ENCODE measurements around the gene AK8.

AK8 gene

GRCh38 chr9:132864691-132865090, 13.4 kb downstream of the AK8 start:
- in situ Hi-C loops (cut with HindIII; ENCODE audit: low pct_unique_long_range_greater_than_20kb, low sequenced_read_pairs), result no loop called here
- no peak for TF ChIP-seq JUND (IDR thresholded peaks at IDR 0.05; ENCODE audit: low read depth)
- DNase-seq (ENCODE audit: low read depth in 1 of 2, low spot score in 1 of 2), result peak; percentile 45 to 86

GRCh38 chr9:132864277-132864676, 13.8 kb downstream of the AK8 start:
- in situ Hi-C loops (cut with HindIII; ENCODE audit: low pct_unique_long_range_greater_than_20kb, low sequenced_read_pairs), result no loop called here
- no peak for TF ChIP-seq JUND (IDR thresholded peaks at IDR 0.05; ENCODE audit: low read depth)
- DNase-seq (ENCODE audit: low read depth in 1 of 2, low spot score in 1 of 2), result no peak

- no peak for TF ChIP-seq JUND (IDR thresholded peaks at IDR 0.05; ENCODE audit: low read depth)
- DNase-seq (ENCODE audit: low read depth in 1 of 2, low spot score in 1 of 2), result no peak
- in situ Hi-C loops (cut with HindIII; ENCODE audit: low pct_unique_long_range_greater_than_20kb, low sequenced_read_pairs), result no loop called here
Observed at GRCh38 chr9:132863096-132863495, 15.0 kb downstream of the AK8 start.

- in situ Hi-C loops (cut with HindIII; ENCODE audit: low pct_unique_long_range_greater_than_20kb, low sequenced_read_pairs), result no loop called here
- TF ChIP-seq JUND (IDR thresholded peaks at IDR 0.05; ENCODE audit: low read depth), result no peak
- DNase-seq (ENCODE audit: low read depth in 1 of 2, low spot score in 1 of 2), result no peak
Observed at GRCh38 chr9:132862533-132862932, 15.6 kb downstream of the AK8 start.

GRCh38 chr9:132861666-132862065, 16.4 kb downstream of the AK8 start:
- no peak for TF ChIP-seq JUND (IDR thresholded peaks at IDR 0.05; ENCODE audit: low read depth)
- no peak for DNase-seq (ENCODE audit: low read depth in 1 of 2, low spot score in 1 of 2)
- in situ Hi-C loops (cut with HindIII; ENCODE audit: low pct_unique_long_range_greater_than_20kb, low sequenced_read_pairs), result no loop called here

- TF ChIP-seq JUND (IDR thresholded peaks at IDR 0.05; ENCODE audit: low read depth), result no peak
- DNase-seq (ENCODE audit: low read depth in 1 of 2, low spot score in 1 of 2), result peak; percentile 67 to 74
- in situ Hi-C loops (cut with HindIII; ENCODE audit: low pct_unique_long_range_greater_than_20kb, low sequenced_read_pairs), result no loop called here
Observed at GRCh38 chr9:132858751-132859150, 19.3 kb downstream of the AK8 start.

- DNase-seq (ENCODE audit: low read depth in 1 of 2, low spot score in 1 of 2), result no peak
- in situ Hi-C loops (cut with HindIII; ENCODE audit: low pct_unique_long_range_greater_than_20kb, low sequenced_read_pairs), result no loop called here
- TF ChIP-seq JUND (IDR thresholded peaks at IDR 0.05; ENCODE audit: low read depth), result no peak
Observed at GRCh38 chr9:132857616-132858342, 20.3 kb downstream of the AK8 start.

- no peak for DNase-seq (ENCODE audit: low read depth in 1 of 2, low spot score in 1 of 2)
- in situ Hi-C loops (cut with HindIII; ENCODE audit: low pct_unique_long_range_greater_than_20kb, low sequenced_read_pairs), result no loop called here
- no peak for TF ChIP-seq JUND (IDR thresholded peaks at IDR 0.05; ENCODE audit: low read depth)
Observed at GRCh38 chr9:132857031-132857430, 21.1 kb downstream of the AK8 start.

- TF ChIP-seq JUND (IDR thresholded peaks at IDR 0.05; ENCODE audit: low read depth), result no peak
- in situ Hi-C loops (cut with HindIII; ENCODE audit: low pct_unique_long_range_greater_than_20kb, low sequenced_read_pairs), result no loop called here
- no peak for DNase-seq (ENCODE audit: low read depth in 1 of 2, low spot score in 1 of 2)
Observed at GRCh38 chr9:132855904-132856303, 22.2 kb downstream of the AK8 start.

- no peak for DNase-seq (ENCODE audit: low read depth in 1 of 2, low spot score in 1 of 2)
- in situ Hi-C loops (cut with HindIII; ENCODE audit: low pct_unique_long_range_greater_than_20kb, low sequenced_read_pairs), result no loop called here
- no peak for TF ChIP-seq JUND (IDR thresholded peaks at IDR 0.05; ENCODE audit: low read depth)
Observed at GRCh38 chr9:132854832-132855231, 23.3 kb downstream of the AK8 start.

- in situ Hi-C loops (cut with HindIII; ENCODE audit: low pct_unique_long_range_greater_than_20kb, low sequenced_read_pairs), result no loop called here
- TF ChIP-seq JUND (IDR thresholded peaks at IDR 0.05; ENCODE audit: low read depth), result no peak
- no peak for DNase-seq (ENCODE audit: low read depth in 1 of 2, low spot score in 1 of 2)
Observed at GRCh38 chr9:132853482-132853881, 24.6 kb downstream of the AK8 start.

- DNase-seq (ENCODE audit: low read depth in 1 of 2, low spot score in 1 of 2), result no peak
- TF ChIP-seq JUND (IDR thresholded peaks at IDR 0.05; ENCODE audit: low read depth), result no peak
- in situ Hi-C loops (cut with HindIII; ENCODE audit: low pct_unique_long_range_greater_than_20kb, low sequenced_read_pairs), result no loop called here
Observed at GRCh38 chr9:132849185-132849706, 28.8 kb downstream of the AK8 start.

GRCh38 chr9:132846918-132847515, 31.1 kb downstream of the AK8 start:
- DNase-seq (ENCODE audit: low read depth in 1 of 2, low spot score in 1 of 2), result no peak
- TF ChIP-seq JUND (IDR thresholded peaks at IDR 0.05; ENCODE audit: low read depth), result no peak
- in situ Hi-C loops (cut with HindIII; ENCODE audit: low pct_unique_long_range_greater_than_20kb, low sequenced_read_pairs), result no loop called here
